ENCODE results near the gene IL36B.

IL36B gene

GRCh38 chr2:113057117-113057516, 4.5 kb upstream of the IL36B start:
- H3K4me3 ChIP-seq, result no peak overlapping the region
- H3K4me2 ChIP-seq, result no peak overlapping the region
- H3K27ac ChIP-seq, result no peak overlapping the region
- no peaks in the 10 kb centered on the region for H4K20me1 ChIP-seq
- no peaks in the 10 kb centered on the region for H3K36me3 ChIP-seq
- H3K9me3 ChIP-seq, result peaks cover 32% of the 10 kb centered on the region
- H3K4me1 ChIP-seq, result no peaks in the 10 kb centered on the region
- H3K9ac ChIP-seq, result no peak overlapping the region
- TF ChIP-seq Cebpa-rat (IDR thresholded peaks at IDR 0.05), result no peak
- no peaks in the 10 kb centered on the region for H3K27me3 ChIP-seq

GRCh38 chr2:113056521-113056920, 3.9 kb upstream of the IL36B start:
- Histone ChIP-seq H3K9ac (no peak overlapping the region), H3K9me3 (peaks cover 32% of the 10 kb centered on the region), H3K4me3 (no peak overlapping the region), H4K20me1 (no peaks in the 10 kb centered on the region), H3K4me1 (no peaks in the 10 kb centered on the region), H3K36me3 (no peaks in the 10 kb centered on the region), H3K27ac (no peak overlapping the region), H3K27me3 (no peaks in the 10 kb centered on the region), H3K4me2 (no peak overlapping the region)
- TF ChIP-seq Cebpa-rat (IDR thresholded peaks at IDR 0.05), result no peak

- no peak for TF ChIP-seq Cebpa-rat (IDR thresholded peaks at IDR 0.05)
- Histone ChIP-seq H3K4me2 (no peak overlapping the region), H3K27me3 (no peaks in the 10 kb centered on the region), H3K4me1 (no peaks in the 10 kb centered on the region), H3K9me3 (peaks cover 37% of the 10 kb centered on the region), H3K9ac (no peak overlapping the region), H3K4me3 (no peak overlapping the region), H3K27ac (no peak overlapping the region), H3K36me3 (no peaks in the 10 kb centered on the region), H4K20me1 (no peaks in the 10 kb centered on the region)
Observed at GRCh38 chr2:113054066-113054465, 1.4 kb upstream of the IL36B start.

GRCh38 chr2:113053666-113054065, 999 bp upstream of the IL36B start:
- no peak overlapping the region for H3K9ac ChIP-seq
- H4K20me1 ChIP-seq, result no peaks in the 10 kb centered on the region
- no peak overlapping the region for H3K4me3 ChIP-seq
- no peaks in the 10 kb centered on the region for H3K36me3 ChIP-seq
- TF ChIP-seq Cebpa-rat (IDR thresholded peaks at IDR 0.05), result no peak
- no peaks in the 10 kb centered on the region for H3K4me1 ChIP-seq
- no peaks in the 10 kb centered on the region for H3K27me3 ChIP-seq
- H3K4me2 ChIP-seq, result no peak overlapping the region
- no peak overlapping the region for H3K27ac ChIP-seq
- H3K9me3 ChIP-seq, result peaks cover 37% of the 10 kb centered on the region

- no peak for TF ChIP-seq Cebpa-rat (IDR thresholded peaks at IDR 0.05)
- Histone ChIP-seq H3K9ac (no peak overlapping the region), H3K27me3 (no peaks in the 10 kb centered on the region)
Observed at GRCh38 chr2:113050921-113051895, 1.5 kb downstream of the IL36B start.

GRCh38 chr2:113046465-113046864, 6.2 kb downstream of the IL36B start:
- no peak overlapping the region for H3K4me2 ChIP-seq
- no peaks in the 10 kb centered on the region for H3K36me3 ChIP-seq
- H3K4me3 ChIP-seq, result no peak overlapping the region
- H4K20me1 ChIP-seq, result no peaks in the 10 kb centered on the region
- peaks cover 6% of the 10 kb centered on the region for H3K9me3 ChIP-seq
- H3K9ac ChIP-seq, result no peak overlapping the region
- no peak overlapping the region for H3K27ac ChIP-seq
- no peaks in the 10 kb centered on the region for H3K4me1 ChIP-seq
- no peak for TF ChIP-seq Cebpa-rat (IDR thresholded peaks at IDR 0.05)
- no peaks in the 10 kb centered on the region for H3K27me3 ChIP-seq

More at GRCh38 chr2:113050921-113051895, 1.5 kb downstream of the IL36B start:
- H4K20me1 ChIP-seq, result no peaks in the 10 kb centered on the region
- no peaks in the 10 kb centered on the region for H3K4me1 ChIP-seq
- no peak overlapping the region for H3K4me3 ChIP-seq
- H3K36me3 ChIP-seq, result no peaks in the 10 kb centered on the region
- no peak overlapping the region for H3K27ac ChIP-seq
- peaks cover 35% of the 10 kb centered on the region for H3K9me3 ChIP-seq
- no peak overlapping the region for H3K4me2 ChIP-seq

GRCh38 chr2:113041871-113042270, 10.8 kb downstream of the IL36B start:
- no peak for TF ChIP-seq Cebpa-rat (IDR thresholded peaks at IDR 0.05)
- no peaks in the 10 kb centered on the region for H3K9me3 ChIP-seq
- H3K27me3 ChIP-seq, result no peaks in the 10 kb centered on the region

GRCh38 chr2:113039719-113040118, 12.9 kb downstream of the IL36B start:
- TF ChIP-seq Cebpa-rat (IDR thresholded peaks at IDR 0.05), result no peak
- H3K27ac ChIP-seq, result no peak overlapping the region
- H3K9ac ChIP-seq, result no peak overlapping the region
- H3K4me2 ChIP-seq, result no peak overlapping the region
- H3K36me3 ChIP-seq, result no peaks in the 10 kb centered on the region
- H4K20me1 ChIP-seq, result no peaks in the 10 kb centered on the region
- H3K9me3 ChIP-seq, result no peaks in the 10 kb centered on the region
- no peak overlapping the region for H3K4me3 ChIP-seq
- H3K4me1 ChIP-seq, result no peaks in the 10 kb centered on the region
- no peaks in the 10 kb centered on the region for H3K27me3 ChIP-seq

More at GRCh38 chr2:113041871-113042270, 10.8 kb downstream of the IL36B start:
- no peak overlapping the region for H3K27ac ChIP-seq
- H3K36me3 ChIP-seq, result no peaks in the 10 kb centered on the region
- no peak overlapping the region for H3K9ac ChIP-seq
- no peak overlapping the region for H3K4me3 ChIP-seq
- H3K4me1 ChIP-seq, result no peaks in the 10 kb centered on the region
- no peaks in the 10 kb centered on the region for H4K20me1 ChIP-seq
- no peak overlapping the region for H3K4me2 ChIP-seq

- Histone ChIP-seq H3K27ac (no peak overlapping the region), H3K9ac (no peak overlapping the region), H3K4me1 (no peaks in the 10 kb centered on the region), H3K36me3 (no peaks in the 10 kb centered on the region), H3K4me2 (no peak overlapping the region), H3K27me3 (no peaks in the 10 kb centered on the region), H3K9me3 (no peaks in the 10 kb centered on the region), H3K4me3 (no peak overlapping the region), H4K20me1 (no peaks in the 10 kb centered on the region)
- no peak for TF ChIP-seq Cebpa-rat (IDR thresholded peaks at IDR 0.05)
Observed at GRCh38 chr2:113039158-113039557, 13.5 kb downstream of the IL36B start.

GRCh38 chr2:113038291-113038690, 14.4 kb downstream of the IL36B start:
- Histone ChIP-seq H3K9me3 (no peaks in the 10 kb centered on the region), H3K4me2 (no peak overlapping the region), H3K9ac (no peak overlapping the region), H3K4me1 (no peaks in the 10 kb centered on the region), H3K36me3 (no peaks in the 10 kb centered on the region), H3K27ac (no peak overlapping the region), H3K4me3 (no peak overlapping the region), H4K20me1 (no peaks in the 10 kb centered on the region), H3K27me3 (no peaks in the 10 kb centered on the region)
- TF ChIP-seq Cebpa-rat (IDR thresholded peaks at IDR 0.05), result no peak
